Measurements from ENCODE around the gene SPRY1.

SPRY1 gene

DNA sequence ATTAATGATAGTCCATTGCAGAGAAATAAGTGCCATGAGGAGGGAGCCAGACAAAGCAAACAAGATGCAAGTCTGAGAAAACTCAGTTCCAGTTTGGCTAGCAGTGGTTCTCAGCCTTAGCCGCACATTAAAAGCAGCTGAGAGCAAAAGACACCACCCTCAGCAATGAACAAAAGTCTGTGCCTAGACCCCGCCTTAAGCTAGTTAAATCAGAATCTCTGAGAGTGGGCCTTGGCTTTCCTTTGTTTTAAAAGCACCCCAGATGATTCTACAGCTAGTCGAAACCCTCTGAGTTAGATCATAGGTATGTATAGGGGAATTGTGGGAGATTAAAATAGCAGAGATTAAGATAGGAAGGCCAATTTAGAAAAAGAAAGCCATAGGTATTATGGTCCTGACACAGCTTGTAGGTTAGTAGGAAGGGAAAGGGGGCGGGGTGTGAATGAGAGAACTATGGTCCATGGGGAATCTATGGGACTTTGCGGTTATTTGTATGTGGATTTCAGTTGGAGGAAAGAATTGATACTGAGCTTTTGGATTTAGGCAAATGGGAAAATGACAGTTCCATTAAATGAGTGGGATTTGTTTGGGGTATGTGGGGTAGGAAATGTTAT lies 12.0 kb downstream of the SPRY1 start:
- DNase-seq (ENCODE audit: extremely low read depth in 1 of 2, low read depth in 1 of 2), result no peak

DNA sequence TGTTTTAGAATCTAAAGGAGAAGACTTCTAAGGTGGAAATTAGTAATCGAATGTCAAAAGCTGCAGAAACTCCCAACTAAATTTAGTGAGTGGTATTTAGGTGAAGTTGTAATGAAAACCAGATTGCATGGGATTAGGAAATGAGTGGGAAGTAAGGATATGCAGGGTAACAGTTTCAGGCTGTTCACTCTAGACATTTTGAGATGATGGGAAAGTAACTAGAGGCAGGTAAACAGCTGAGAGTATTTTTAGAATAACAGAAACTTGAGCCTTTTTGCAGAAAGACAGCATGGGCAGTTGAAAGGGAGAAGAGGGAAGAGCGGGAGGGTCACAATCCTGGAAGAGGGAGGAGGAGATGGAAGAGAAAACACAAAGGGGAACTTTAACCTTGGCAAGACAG lies 12.7 kb downstream of the SPRY1 start:
- DNase-seq (ENCODE audit: extremely low read depth in 1 of 2, low read depth in 1 of 2), result no peak

- no peak for DNase-seq (ENCODE audit: extremely low read depth in 1 of 2, low read depth in 1 of 2)
These were observed 14.9 kb downstream of the SPRY1 start for GRCh38 chr4:123411514-123411913.

GRCh38 chr4:123412091-123412505 lies 15.5 kb downstream of the SPRY1 start:
- no peak for DNase-seq (ENCODE audit: extremely low read depth in 1 of 2, low read depth in 1 of 2)

DNA sequence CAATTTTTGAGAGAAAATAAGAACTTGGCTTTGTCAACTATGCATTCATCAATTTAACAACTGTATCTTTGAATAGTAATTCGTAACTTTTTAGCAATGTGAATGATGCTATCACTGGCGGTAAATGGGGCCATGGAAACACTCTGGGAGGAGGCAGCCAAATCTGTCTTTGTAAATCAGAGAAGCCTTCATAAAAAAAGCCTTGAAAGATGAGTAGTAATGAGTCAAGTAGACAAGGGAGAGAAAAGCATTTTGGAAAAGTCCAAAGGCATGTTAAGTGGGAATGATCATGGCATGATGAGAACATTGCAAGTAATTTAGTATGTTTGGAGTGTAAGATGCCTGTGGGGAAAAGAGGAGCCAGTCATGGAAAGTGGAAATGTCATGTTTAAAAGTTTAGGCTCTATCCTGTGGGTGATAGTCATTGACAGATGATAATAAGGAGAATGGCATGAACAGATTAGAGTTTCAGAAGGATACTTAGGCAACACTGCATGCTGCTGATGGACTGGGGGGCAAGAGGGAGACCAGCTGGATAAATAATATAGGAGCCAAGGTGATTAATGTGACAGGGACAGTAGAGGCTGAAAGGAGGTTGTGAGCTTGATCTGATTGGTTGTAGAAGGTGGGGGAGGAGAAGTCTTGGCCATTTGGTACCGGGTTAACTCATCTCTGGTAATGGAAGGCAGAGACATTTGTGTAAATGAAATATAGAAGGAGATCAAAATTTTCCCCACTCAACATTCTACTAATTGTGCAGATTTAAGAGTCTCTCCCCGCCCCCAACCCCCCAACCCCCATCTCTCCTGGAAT lies 16.3 kb downstream of the SPRY1 start:
- DNase-seq (ENCODE audit: extremely low read depth in 1 of 2, low read depth in 1 of 2), result no peak

DNA sequence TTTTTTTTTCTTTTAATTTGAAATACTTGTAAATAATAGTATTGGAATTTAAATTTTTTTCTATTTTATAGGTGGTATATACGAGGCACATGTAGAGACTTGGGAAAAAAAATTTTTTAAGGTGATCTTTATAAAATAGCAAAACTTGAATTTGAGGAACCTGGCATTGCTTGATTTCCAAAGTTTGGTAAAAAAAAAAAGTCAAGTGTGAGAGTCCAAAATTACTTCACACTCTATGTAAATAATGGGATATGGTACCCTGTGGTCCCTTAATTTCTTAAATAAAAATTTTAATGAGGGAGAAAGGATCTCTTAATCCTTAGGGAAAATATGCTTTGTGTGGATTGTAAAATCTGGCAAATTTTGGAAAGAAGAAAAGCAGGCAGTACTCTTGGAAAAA lies 19.0 kb downstream of the SPRY1 start:
- DNase-seq (ENCODE audit: extremely low read depth in 1 of 2, low read depth in 1 of 2), result no peak

DNA sequence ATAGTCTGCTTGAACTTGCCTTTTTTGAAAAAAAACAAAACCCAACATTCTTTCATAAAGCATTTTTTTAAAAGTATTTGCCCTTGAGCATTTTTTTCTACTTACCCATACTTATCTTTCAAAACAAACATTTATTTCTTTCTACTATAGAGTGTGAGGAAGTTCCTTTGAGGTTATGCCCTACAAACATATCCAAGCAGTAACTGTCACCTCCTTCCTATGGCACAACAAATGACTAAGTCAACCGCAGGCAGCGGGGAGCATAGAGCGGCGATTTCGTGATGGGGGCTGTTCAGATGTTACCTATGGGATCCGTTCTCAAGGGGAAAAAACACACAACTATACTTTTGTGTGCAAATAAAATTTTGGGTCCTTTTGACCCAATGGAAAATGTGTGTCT lies 19.4 kb downstream of the SPRY1 start:
- DNase-seq (ENCODE audit: extremely low read depth in 1 of 2, low read depth in 1 of 2), result peak in 1 of 2 donors; percentile 36

DNA sequence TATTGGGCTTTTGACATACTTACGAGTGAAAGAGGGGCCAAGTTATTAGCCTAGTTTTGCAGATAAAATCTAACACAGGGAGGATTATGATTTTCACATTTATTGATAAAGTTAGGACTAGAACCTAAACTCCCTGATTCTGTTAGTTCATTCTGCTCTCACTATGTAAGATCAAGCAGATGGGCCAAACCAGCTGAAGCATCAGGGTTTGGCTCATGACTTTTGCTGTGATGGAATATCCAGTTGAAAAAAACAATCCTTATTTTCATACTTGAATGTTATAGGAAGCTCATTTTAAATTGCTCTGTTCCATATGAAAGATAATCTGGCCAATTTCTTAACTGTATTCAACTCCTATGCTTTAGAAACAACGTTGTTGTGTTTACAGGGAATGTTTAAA lies 21.2 kb downstream of the SPRY1 start:
- DNase-seq (ENCODE audit: extremely low read depth in 1 of 2, low read depth in 1 of 2), result no peak

- no peak for DNase-seq (ENCODE audit: extremely low read depth in 1 of 2, low read depth in 1 of 2)
These were observed 21.8 kb downstream of the SPRY1 start for GRCh38 chr4:123418351-123418931.

DNA sequence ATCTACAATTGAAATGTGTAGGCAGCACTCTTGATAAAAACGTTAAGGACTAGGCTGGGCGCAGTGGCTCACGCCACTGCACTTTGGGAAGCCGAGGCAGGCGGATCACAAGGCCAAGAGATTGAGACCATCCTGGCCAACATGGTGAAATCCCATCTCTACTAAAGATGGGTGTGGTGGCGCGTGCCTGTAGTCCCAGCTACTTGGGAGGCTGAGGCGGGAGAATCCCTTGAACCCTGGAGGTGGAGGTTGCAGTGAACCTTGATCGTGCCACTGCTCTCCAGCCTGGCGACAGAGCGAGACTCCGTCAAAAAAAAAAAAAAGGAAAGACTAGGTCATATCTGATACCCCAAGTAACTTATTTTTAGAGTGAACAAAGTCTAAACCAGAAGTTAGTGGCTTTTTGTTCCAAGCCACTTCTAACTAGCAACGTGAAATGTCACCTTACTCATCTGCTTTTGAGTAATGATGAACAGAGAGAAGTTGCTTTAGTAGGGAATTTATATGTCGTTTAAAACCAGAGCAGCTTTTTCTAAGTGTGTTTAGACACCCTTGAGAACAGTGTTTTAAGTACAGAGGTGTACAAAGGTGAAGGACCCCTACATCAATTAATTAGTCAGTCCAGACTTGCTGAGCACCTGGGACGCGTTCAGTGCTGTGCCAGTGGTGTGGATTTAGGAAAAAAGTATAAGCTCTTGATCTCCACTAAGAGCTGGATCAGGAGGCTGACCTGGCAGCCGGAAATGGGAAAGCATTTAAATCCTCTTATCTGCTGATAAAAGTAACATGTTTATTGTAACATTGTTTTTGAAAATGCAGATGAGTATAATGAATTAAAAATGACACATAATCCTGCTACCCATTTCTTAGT lies 23.5 kb downstream of the SPRY1 start:
- DNase-seq (ENCODE audit: extremely low read depth in 1 of 2, low read depth in 1 of 2), result no peak

GRCh38 chr4:123421227-123421936 lies 24.8 kb downstream of the SPRY1 start:
- DNase-seq (ENCODE audit: extremely low read depth in 1 of 2, low read depth in 1 of 2), result no peak

DNA sequence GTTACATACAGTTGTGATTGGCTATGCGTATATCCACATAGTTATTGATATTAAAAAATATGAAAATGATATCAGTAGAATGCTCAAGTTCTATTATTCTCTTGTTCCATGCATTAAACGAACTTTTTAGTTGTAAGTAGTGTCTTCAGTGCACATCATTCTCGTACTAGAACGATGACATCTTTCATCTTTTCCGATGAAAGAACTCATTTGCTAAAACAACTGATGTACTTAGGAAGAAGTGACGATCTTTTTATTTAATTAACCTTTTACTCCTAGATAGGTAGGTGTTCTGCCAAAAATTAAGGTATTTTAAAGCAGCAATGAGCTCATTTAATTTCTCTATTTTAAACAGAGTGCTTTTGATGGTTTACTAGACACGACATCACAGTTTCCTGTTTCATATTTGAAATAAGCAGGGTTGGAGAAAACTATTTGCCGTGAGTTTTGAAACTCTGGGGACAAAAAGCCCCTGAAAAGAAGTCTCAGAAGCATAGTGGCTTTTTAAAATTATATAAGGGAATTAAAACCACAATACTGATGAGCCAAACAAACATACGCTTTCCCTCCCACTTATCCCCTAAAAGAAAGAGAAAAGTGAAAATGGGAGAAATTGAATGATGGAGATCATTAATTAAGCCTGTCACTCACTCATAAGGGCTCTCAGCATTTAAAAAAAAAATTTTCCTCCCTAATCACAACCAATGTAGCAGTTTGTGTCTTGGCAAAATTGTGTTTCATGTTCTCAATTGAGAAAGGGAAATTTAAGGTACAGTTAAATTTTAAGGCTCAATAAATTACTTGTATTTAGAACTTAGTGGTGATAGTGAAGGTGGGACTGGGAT lies 25.6 kb downstream of the SPRY1 start:
- no peak for DNase-seq (ENCODE audit: extremely low read depth in 1 of 2, low read depth in 1 of 2)

GRCh38 chr4:123423819-123424218 lies 27.2 kb downstream of the SPRY1 start:
- DNase-seq (ENCODE audit: extremely low read depth in 1 of 2, low read depth in 1 of 2), result no peak

DNA sequence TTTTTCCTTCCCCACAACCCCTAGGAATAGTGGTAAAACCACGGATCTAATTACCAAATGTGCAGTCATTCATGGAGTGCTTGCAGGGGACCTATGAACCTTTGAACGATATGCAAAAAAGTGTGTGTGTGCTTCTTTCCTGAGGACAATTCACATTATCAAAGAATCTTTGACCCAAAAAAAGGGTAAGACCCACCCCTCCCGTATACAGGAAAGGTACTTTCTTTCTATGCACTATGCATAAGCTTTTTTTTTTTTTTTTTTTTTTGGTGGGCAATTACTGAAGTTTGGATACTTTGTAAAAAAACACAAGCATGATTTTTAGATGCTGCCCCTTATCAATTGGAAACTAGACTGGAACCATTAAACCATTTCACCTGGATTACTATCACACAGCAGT lies 31.4 kb downstream of the SPRY1 start:
- DNase-seq (ENCODE audit: extremely low read depth in 1 of 2, low read depth in 1 of 2), result no peak

- no peak for DNase-seq (ENCODE audit: extremely low read depth in 1 of 2, low read depth in 1 of 2)
These were observed 33.4 kb downstream of the SPRY1 start for GRCh38 chr4:123430031-123430430.

DNA sequence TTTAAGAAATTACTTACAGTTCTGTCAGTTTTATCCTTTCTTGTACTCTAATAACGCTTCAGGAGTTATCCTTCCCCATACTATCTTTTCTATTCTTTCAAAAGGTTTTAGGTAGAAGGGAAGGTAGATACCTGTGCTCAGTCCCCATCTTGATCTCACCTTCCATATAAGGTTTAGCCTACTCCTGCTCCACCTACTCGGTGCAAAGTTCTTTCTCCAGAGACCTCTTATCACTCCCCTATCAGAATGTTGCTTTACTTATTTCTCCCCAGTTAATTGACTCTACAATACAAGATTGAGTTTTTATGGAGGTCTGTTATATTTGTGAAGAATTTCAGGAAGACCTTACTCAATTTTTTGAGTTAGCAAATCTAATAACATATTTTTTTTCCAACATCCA lies 33.9 kb downstream of the SPRY1 start:
- DNase-seq (ENCODE audit: extremely low read depth in 1 of 2, low read depth in 1 of 2), result no peak

- DNase-seq (ENCODE audit: extremely low read depth in 1 of 2, low read depth in 1 of 2), result no peak
These were observed 37.0 kb downstream of the SPRY1 start for GRCh38 chr4:123433573-123433972.

DNA sequence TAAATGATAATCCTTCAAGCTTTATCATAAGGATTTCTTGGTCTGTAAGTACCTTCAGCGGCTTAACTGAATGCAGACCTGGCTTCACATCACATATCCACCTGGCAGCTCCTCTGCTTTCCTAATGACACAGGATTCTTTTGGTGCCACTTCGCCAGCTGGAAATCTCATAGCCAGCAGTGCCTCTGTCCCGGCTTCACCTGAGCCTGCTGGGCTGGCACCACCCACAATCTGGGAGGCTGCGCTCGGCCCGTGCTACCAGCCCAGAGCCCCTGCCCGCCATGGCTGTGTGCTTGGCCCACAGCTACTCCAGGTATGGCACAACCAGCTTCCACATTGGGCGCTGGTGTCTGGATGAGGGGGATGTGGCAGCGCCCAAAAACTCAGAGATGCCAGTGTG lies 37.4 kb downstream of the SPRY1 start:
- no peak for DNase-seq (ENCODE audit: extremely low read depth in 1 of 2, low read depth in 1 of 2)

- no peak for DNase-seq (ENCODE audit: extremely low read depth in 1 of 2, low read depth in 1 of 2)
These were observed 38.9 kb downstream of the SPRY1 start for GRCh38 chr4:123435246-123436113.

All from activated CD8-positive, alpha-beta memory T cell treated with anti-CD3 and anti-CD28 coated beads for 1 hour (primary cell).